ENCODE measurements around the gene DNAJC18. TPM values are rescaled to one million over a fixed set of nuclear protein-coding genes. Genes with fewer than 3 reads are reported as not detected.

The DNAJC18 gene
- total and polyA plus RNA-seq, 5 donors = 5.6 to 24.9 (median 14.8) TPM

DNA sequence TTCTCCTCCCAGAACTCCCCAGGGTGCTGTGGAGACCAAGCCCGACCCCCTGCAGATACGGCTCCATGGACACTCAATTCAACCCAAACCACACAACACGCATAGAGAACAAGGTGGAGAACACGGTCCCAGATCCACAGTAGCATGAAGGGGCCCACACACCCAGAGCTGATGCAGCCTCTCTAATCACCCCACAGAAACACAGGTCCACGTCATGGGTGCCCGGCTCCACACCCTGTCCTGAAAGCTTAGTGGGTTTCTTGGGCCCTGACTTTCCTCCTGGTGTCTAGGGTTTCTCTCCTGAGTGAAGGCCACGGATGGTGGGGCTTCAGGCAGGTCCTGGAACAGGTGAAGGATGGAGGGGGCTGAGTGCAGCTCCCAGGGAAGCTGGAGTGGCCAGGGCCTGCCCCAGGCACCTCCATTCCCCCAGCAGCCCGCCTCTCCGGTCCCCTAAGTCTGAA is 54.7 kb downstream of the DNAJC18 start:
- Histone ChIP-seq H3K4me1 (ENCODE audit: control insufficient read depth, insufficient read depth, low read length) (peaks cover 5% of the 10 kb centered on the region), H3K9me3 (ENCODE audit: control insufficient read depth, low read length) (no peaks in the 10 kb centered on the region), H3K27me3 (ENCODE audit: control insufficient read depth, insufficient read depth) (no peaks in the 10 kb centered on the region), H3K27ac (ENCODE audit: low read length) (peak overlapping the region; percentile 30), H3K4me3 (ENCODE audit: low read length) (peak overlapping the region; percentile 37)
- intact Hi-C loops (cut with DNase I) = no loop called here
- peak in 1 of 3 donors; percentile 24 for DNase-seq
- 73% methylated on average over 9 of the region's 9 CpGs for WGBS
- ATAC-seq = no peak

DNA sequence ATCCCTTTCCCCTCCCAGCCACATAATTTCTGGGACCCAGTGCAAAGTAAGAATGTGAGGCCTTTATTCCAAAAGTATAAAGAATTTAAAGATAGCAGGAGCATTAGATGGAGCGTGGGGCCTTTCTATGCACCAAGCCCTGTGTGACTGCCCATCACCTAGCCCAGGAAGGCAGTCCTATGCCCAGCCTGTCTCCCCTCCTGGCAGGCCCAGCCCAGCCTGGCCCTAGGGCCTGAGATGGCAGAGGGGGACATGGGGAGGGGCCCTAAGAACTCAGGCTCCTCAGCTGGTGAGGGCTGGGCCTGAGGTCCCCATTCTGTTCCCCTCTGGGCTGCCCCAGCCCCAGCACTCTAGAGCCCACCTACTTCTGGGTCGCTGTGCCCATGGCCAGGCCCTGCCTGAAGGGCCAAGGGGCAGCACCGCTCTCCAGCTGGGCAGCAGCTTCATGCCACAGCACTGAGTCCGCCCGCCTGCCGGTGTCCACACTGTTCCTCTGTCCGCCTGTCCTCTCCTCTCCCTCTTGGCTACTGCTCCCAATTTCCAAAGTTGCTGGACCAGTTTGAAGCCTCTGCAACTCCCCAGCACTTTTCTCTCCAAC is 55.2 kb downstream of the DNAJC18 start:
- intact Hi-C loops (cut with DNase I) = no loop called here
- 81% methylated on average over 7 of the region's 7 CpGs for WGBS

DNA sequence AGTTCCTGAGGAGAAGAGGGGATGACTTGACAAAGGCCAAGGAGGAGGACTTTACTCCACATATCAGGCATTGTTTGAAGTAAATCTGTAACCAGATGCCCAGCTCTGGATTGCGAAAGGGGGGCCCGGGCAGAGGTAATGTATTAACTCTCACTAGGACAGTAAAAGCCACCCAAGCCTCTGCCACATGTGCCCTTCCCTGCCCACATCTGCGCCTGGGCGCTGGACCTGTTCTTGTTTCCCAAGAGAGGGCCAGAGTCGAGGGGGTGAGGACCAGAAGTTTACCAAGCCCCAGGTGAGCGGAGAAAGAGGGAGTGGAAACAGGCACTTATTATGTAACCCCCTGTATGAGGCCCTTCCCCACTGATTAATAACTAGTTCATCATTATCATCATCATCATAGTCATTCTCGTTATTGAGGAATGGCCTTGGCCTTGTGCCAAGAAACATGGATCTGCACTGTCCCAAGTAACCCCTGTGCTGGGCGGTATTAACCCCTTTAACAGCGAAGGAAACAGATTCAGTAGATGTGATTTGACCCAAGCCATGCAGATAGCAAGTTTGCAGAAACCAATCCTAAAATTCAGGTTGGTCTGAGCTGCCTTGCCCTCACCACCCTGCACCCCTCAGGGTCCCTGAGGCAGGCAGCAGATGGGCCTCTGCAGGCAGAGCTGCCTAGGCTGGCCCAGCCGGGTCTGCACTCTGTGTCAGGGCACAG is 55.9 kb downstream of the DNAJC18 start, which contains the start of gene SLC23A1:
TSS of gene SLC23A1 (minus strand) at position 23 of the 718 bp plus-strand sequence. CDS start 44 bp downstream, outside the sequence.
- no peak for ATAC-seq
- 72% methylated on average over 10 of the region's 10 CpGs for WGBS
- DNase-seq = peak in 1 of 3 donors; percentile 38
- Histone ChIP-seq H3K9me3 (ENCODE audit: control insufficient read depth, low read length) (no peaks in the 10 kb centered on the region), H3K4me3 (ENCODE audit: low read length) (no peak within 1 kb of the TSS), H3K27ac (ENCODE audit: low read length) (no peak within 1 kb of the TSS), H3K4me1 (ENCODE audit: control insufficient read depth, insufficient read depth, low read length) (peaks cover 5% of the 10 kb centered on the region), H3K27me3 (ENCODE audit: control insufficient read depth, insufficient read depth) (no peaks in the 10 kb centered on the region)
- intact Hi-C loops (cut with DNase I) = no loop called here

More for the DNA sequence above, 55.2 kb downstream of the DNAJC18 start:
- peak in 1 of 2 donors; percentile 8 for ATAC-seq
- Histone ChIP-seq H3K4me1 (ENCODE audit: control insufficient read depth, insufficient read depth, low read length) (peaks cover 5% of the 10 kb centered on the region), H3K4me3 (ENCODE audit: low read length) (no peak overlapping the region), H3K9me3 (ENCODE audit: control insufficient read depth, low read length) (no peaks in the 10 kb centered on the region), H3K27ac (ENCODE audit: low read length) (no peak overlapping the region), H3K27me3 (ENCODE audit: control insufficient read depth, insufficient read depth) (no peaks in the 10 kb centered on the region)
- peak in 1 of 3 donors; percentile 64 for DNase-seq

- Histone ChIP-seq H3K4me1 (ENCODE audit: control insufficient read depth, insufficient read depth, low read length) (peaks cover 1% of the 10 kb centered on the region), H3K27ac (ENCODE audit: low read length) (no peak overlapping the region), H3K9me3 (ENCODE audit: control insufficient read depth, low read length) (no peaks in the 10 kb centered on the region), H3K27me3 (ENCODE audit: control insufficient read depth, insufficient read depth) (no peaks in the 10 kb centered on the region), H3K4me3 (ENCODE audit: low read length) (no peak overlapping the region)
- no peak for ATAC-seq
- DNase-seq = peak in 1 of 3 donors; percentile 7
- intact Hi-C loops (cut with DNase I) = no loop called here
- 43% methylated on average over 3 of the region's 3 CpGs for WGBS
Observed at GRCh38 chr5:139382807-139383206, 56.5 kb downstream of the DNAJC18 start.

GRCh38 chr5:139381837-139382761 is 57.2 kb downstream of the DNAJC18 start:
- no peak for ATAC-seq
- no peak overlapping the region for H3K27ac ChIP-seq (ENCODE audit: low read length)
- peak in 1 of 3 donors; percentile 24 for DNase-seq
- H3K4me1 ChIP-seq (ENCODE audit: control insufficient read depth, insufficient read depth, low read length) = peaks cover 1% of the 10 kb centered on the region
- WGBS = 77% methylated on average over 28 of the region's 28 CpGs
- intact Hi-C loops (cut with DNase I) = no loop called here
- no peaks in the 10 kb centered on the region for H3K27me3 ChIP-seq (ENCODE audit: control insufficient read depth, insufficient read depth)
- H3K9me3 ChIP-seq (ENCODE audit: control insufficient read depth, low read length) = no peaks in the 10 kb centered on the region
- no peak overlapping the region for H3K4me3 ChIP-seq (ENCODE audit: low read length)

DNA sequence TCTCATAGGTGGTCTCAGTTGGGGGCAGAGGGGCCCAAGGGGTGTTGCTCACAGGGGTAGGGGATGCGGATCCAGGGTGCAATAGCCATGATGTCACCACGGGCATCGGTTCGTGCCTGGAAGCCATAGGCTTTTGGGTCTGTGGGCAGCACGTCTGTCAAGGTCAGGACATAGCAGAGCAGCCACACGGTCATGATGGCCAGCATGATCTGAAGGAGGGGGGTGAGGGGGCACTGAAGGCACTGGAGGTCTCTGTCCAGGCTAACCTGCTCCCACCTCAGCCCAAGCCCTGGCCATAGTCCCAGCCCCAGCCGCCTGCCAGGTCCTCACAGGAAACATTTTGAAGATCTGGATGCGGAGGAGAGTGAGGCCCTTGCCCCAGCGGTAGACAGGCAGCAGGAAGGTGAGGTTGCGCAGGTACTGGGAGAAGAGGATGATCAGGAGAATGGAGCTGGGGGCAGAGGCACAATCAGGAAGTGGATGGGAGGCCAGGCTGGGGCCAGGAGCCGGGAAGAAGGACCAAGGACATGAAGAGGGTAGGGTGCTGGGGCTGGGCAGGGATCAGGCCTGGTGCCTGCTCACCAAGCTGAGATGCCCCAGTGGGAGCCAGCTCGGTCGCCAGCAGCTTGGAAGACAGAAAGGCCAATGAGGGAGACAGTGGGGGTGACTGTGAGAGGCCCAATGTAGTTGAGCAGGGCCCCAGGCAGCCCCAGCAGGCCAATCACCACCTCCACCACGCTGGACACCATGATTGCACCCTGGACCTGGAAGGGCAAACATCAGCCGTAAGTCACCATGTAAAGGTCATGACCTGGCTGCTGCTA is 59.5 kb downstream of the DNAJC18 start:
- no peak for ATAC-seq
- H3K27me3 ChIP-seq (ENCODE audit: control insufficient read depth, insufficient read depth) = no peaks in the 10 kb centered on the region
- no peak overlapping the region for H3K4me3 ChIP-seq (ENCODE audit: low read length)
- DNase-seq = peak in 2 of 3 donors; percentile 24 to 37
- 82% methylated on average over 15 of the region's 15 CpGs for WGBS
- H3K27ac ChIP-seq (ENCODE audit: low read length) = no peak overlapping the region
- peaks cover 1% of the 10 kb centered on the region for H3K4me1 ChIP-seq (ENCODE audit: control insufficient read depth, insufficient read depth, low read length)
- H3K9me3 ChIP-seq (ENCODE audit: control insufficient read depth, low read length) = no peaks in the 10 kb centered on the region
- intact Hi-C loops (cut with DNase I) = no loop called here

DNA sequence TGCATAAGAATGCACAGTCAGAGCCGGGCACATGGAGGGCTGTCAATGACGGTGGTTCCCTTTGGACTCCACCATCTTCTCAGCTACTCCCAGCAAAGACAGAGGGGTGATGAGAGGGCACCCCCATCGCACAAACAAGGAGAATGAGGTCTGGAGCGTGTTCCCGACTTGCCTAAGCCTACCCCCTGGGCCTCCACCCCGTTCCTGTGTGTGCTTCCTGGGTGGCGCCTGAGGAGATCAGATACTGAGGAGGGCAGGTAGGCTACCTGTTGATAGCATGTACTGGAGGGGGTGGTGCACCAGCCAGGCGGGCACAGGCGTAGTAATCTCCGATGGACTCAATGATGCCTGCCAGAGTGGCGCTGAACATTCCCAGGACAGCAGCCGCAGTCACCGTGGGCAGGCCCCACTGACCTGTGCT is 60.4 kb downstream of the DNAJC18 start:
- ATAC-seq = no peak
- 84% methylated on average over 13 of the region's 13 CpGs for WGBS
- Histone ChIP-seq H3K4me1 (ENCODE audit: control insufficient read depth, insufficient read depth, low read length) (no peaks in the 10 kb centered on the region), H3K27me3 (ENCODE audit: control insufficient read depth, insufficient read depth) (no peaks in the 10 kb centered on the region), H3K9me3 (ENCODE audit: control insufficient read depth, low read length) (no peaks in the 10 kb centered on the region), H3K27ac (ENCODE audit: low read length) (no peak overlapping the region), H3K4me3 (ENCODE audit: low read length) (no peak overlapping the region)
- DNase-seq = peak in 2 of 3 donors; percentile 24 to 28
- intact Hi-C loops (cut with DNase I) = no loop called here

DNA sequence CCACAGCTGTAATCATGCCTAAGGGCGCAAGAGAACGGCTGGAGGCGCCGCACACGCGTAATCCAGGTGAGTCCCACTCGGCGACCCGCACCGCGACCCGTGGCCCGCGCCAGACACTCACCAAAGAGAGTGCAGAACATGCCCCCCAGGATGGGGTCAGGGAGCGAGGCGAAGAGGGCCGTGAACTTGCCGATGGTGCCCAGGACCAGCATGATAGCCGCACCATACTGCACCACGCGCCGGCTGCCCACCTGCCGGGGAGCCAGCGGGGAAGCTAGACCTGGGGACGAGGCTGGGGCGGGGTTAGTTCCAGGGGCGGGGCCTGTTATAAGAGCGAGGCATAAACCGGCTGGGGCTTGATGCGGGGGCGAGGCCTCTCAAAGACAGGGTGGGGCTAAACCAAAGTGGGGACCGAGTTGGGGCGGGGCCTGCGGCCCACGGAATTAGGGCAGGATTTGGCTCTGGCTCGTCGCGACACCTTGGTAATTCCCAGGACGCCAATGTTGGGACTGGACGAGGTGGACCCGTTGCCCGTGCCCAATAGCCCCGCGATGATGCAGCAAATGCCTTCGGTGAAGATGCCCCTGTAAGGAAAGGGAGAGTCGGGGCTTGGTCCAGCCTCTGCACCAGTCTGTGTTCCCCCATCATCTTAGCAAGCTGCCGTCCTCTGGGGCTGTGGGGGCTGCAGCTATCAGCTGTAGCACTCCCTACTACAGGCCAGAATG is 61.1 kb downstream of the DNAJC18 start:
- Histone ChIP-seq H3K4me3 (ENCODE audit: low read length) (no peak overlapping the region), H3K27me3 (ENCODE audit: control insufficient read depth, insufficient read depth) (no peaks in the 10 kb centered on the region), H3K27ac (ENCODE audit: low read length) (no peak overlapping the region), H3K4me1 (ENCODE audit: control insufficient read depth, insufficient read depth, low read length) (no peaks in the 10 kb centered on the region), H3K9me3 (ENCODE audit: control insufficient read depth, low read length) (no peaks in the 10 kb centered on the region)
- WGBS = 65% methylated on average over 47 of the region's 47 CpGs
- no peak for ATAC-seq
- intact Hi-C loops (cut with DNase I) = no loop called here
- peak in 2 of 3 donors; percentile 55 to 56 for DNase-seq

GRCh38 chr5:139377226-139377625 is 62.1 kb downstream of the DNAJC18 start:
- H3K4me1 ChIP-seq (ENCODE audit: control insufficient read depth, insufficient read depth, low read length) = no peaks in the 10 kb centered on the region
- WGBS = 82% methylated on average over 3 of the region's 3 CpGs
- intact Hi-C loops (cut with DNase I) = no loop called here
- DNase-seq (peak in 1 of 3 donors; percentile 4), ATAC-seq (no peak)
- no peak overlapping the region for H3K27ac ChIP-seq (ENCODE audit: low read length)
- no peak overlapping the region for H3K4me3 ChIP-seq (ENCODE audit: low read length)
- no peaks in the 10 kb centered on the region for H3K9me3 ChIP-seq (ENCODE audit: control insufficient read depth, low read length)
- H3K27me3 ChIP-seq (ENCODE audit: control insufficient read depth, insufficient read depth) = no peaks in the 10 kb centered on the region

GRCh38 chr5:139376364-139376763 is 63.0 kb downstream of the DNAJC18 start:
- DNase-seq (no peak), ATAC-seq (no peak)
- H3K4me1 ChIP-seq (ENCODE audit: control insufficient read depth, insufficient read depth, low read length) = no peaks in the 10 kb centered on the region
- intact Hi-C loops (cut with DNase I) = no loop called here
- no peak overlapping the region for H3K27ac ChIP-seq (ENCODE audit: low read length)
- no peak overlapping the region for H3K4me3 ChIP-seq (ENCODE audit: low read length)
- 96% methylated on average over 7 of the region's 7 CpGs for WGBS
- no peaks in the 10 kb centered on the region for H3K9me3 ChIP-seq (ENCODE audit: control insufficient read depth, low read length)
- no peaks in the 10 kb centered on the region for H3K27me3 ChIP-seq (ENCODE audit: control insufficient read depth, insufficient read depth)
